GM10847 (cell line): ENCODE data around the gene DNMT3A.

Experiments used
- POLR2A ChIP-seq: IDR thresholded peaks from 2 replicates; pipeline ENCODE4 v1.6.1; 2011; ENCODE audit not compliant: insufficient read length; ENCODE audit errors: extremely low read depth

The DNMT3A gene

DNA sequence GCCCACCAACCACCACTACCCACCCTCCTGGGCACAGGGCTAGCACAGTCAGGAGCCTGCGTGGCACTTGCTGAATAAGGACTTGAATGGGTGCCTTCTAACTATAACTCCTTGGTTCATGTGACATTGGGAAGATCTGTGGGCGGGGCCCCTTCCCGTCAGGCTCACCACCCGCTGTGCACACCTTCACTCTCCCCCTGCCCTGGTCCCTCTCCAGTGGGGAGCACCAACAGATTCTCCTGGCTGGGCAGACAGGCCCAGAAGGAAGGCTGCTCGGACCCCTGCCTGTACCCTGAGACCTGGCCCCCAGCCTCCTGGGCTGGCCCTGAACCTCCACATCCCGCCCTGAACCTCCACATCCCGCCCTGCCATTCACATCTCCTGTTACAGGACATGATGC, 139.9 kb downstream of the DNMT3A start:
- TF ChIP-seq POLR2A: no peak

DNA sequence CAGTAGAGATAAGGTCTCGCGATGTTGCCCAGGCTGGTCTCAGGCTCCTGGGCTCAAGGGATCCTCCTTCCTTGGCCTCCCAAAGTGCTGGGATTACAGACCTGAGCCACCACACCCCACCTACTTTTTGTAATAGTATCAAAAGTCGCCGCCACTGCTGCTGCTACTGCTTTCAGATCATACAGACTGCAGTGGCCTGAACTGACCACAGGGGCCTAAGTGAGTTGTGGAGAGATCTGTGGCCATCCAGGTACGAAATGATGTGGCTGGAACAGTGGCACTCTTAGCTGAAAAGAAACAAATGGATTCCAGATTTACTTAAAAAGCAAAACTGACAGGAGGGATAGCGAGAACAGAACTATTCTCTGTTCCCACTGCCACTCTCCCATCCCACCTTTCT, 140.5 kb downstream of the DNMT3A start:
- no peak for TF ChIP-seq POLR2A

GRCh38 chr2:25198576-25198975, 143.1 kb downstream of the DNMT3A start:
- TF ChIP-seq POLR2A: no peak

DNA sequence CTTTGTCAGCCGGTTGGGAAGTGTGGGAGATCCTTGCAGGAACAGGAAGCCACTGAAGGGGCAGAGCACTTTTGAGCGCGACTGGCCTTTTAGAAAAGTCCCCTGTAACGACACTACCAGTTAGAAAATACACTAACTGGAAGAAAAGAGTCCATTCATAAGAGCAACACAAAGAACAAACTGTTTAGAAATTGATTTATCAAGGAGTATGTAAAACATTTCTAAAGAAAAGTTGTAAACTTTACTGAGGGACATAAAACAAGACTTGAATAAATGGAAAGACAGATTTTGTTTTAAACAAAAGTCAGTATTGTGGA, 143.6 kb downstream of the DNMT3A start:
- no peak for TF ChIP-seq POLR2A

- TF ChIP-seq POLR2A: no peak
These were observed 144.2 kb downstream of the DNMT3A start for GRCh38 chr2:25197336-25198208.

DNA sequence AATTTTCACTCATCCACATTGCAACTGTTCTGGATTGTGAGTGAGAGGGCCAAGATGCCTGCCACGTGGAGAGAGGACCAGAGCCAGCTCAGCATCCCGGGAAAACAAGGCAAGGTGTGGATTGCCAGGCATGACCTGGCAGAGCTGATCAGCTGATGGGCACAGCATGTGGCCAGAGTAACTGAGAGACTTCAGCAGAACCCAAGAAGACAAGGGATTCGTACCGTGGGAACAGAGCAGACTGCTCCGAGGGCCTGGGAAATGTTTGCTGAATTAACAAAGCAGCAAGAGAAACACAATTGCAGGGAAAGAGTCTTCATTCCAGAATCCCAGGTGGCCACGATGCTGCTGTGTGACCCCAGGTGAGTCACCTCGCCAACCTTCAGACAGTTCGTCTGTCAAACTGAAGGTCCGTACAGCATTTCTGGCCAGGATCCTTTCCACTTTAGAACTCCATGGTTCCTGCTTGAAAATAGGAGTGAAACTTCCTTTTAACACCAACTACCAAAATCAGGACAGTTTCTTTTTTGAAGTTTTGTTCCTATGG, 147.1 kb downstream of the DNMT3A start:
- TF ChIP-seq POLR2A: no peak

DNA sequence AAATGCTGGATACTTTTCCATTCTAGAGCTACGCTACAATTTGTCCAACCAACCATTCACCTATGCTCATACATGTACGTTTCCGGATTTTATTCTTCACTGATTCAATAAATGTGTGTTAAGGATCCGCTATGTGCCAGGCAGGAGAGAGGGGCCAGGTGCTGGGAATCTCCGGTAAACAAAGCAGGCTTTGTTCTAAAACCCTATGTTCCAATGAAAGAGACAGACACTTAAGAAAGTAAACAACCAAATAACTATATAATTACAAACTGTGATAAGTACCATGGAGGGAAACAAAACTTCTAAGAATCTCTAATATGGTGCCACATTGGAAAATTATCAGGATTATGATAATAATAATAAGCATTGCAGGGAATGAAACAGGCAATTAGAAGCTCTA, 151.2 kb downstream of the DNMT3A start:
- no peak for TF ChIP-seq POLR2A

DNA sequence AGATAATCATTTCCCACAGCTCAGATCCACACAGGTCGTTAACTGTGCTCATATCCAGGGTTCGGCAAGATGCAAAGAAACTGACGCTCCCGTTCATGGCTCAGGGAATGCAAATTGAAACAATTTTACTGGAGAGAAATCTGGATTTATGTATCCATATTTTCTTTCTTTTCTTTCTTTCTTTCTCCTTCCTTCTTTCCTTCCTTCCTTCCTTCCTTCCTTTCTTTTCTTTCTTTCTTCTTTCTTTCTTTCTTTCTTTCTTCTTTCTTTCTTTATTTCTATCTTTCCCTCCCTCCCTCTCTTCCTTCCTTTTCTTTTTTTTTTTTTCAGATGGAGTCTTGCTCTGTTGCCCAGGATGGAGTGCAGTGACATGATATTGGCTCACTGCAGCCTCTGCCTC, 153.3 kb downstream of the DNMT3A start:
- no peak for TF ChIP-seq POLR2A

GRCh38 chr2:25187729-25188350, 153.9 kb downstream of the DNMT3A start:
- TF ChIP-seq POLR2A: no peak

- no peak for TF ChIP-seq POLR2A
These were observed 157.5 kb downstream of the DNMT3A start for GRCh38 chr2:25184254-25184653.

DNA sequence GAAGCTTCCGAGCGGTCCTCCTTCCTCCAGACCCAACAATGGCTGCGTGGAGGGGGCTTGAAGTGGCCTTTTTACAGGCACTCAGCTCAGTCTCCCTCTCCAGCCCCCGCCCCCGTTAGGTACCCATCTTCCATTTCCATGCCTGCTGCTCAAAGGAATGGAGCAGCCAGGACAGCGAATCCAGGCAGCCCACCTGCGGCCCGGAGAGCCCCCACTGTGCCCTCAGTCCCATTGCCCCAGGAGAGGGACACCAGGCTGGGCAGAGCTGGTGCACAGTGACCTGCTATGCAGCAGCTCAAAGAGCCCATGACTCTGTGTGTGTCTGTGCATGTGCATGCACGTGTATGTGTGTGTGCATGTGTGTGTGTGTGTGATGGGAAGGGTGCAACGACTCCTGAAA, 162.7 kb downstream of the DNMT3A start:
- no peak for TF ChIP-seq POLR2A
